ENCODE data around the gene PLCB2. TPM values are rescaled to one million over a fixed set of nuclear protein-coding genes. Genes with fewer than 3 reads are reported as not detected.

PLCB2 gene
- total and polyA plus RNA-seq, 9 of the 15 experiments (the other 6 are each of a cell fraction or from before 2014, with no cell fraction given), result 0.37 to 12.3 (median 8.0) TPM

DNA sequence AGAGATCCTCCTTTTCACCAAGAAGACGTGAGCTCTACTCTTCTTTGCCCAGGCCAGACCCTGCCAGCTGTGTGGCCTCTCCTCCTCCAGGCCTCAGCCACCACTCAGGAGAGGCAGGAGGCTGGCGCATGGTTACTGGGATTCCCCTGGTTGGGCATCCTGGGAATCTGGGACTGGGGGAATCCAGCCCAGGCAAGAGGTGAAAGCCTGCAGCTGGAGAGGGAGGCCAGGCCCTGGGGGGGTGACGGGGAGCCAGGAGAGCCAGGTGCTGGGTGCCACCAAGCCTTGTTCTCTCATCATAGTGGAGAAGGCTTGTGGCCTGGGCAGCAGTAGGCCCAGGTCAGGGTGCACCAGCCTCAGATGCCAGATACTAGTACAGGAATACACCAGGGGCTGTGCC is 26.8 kb upstream of the PLCB2 start (continued):
- TF ChIP-seq ZNF224 (CRISPR knock-in tag; IDR thresholded peaks at IDR 0.05), result no peak

DNA sequence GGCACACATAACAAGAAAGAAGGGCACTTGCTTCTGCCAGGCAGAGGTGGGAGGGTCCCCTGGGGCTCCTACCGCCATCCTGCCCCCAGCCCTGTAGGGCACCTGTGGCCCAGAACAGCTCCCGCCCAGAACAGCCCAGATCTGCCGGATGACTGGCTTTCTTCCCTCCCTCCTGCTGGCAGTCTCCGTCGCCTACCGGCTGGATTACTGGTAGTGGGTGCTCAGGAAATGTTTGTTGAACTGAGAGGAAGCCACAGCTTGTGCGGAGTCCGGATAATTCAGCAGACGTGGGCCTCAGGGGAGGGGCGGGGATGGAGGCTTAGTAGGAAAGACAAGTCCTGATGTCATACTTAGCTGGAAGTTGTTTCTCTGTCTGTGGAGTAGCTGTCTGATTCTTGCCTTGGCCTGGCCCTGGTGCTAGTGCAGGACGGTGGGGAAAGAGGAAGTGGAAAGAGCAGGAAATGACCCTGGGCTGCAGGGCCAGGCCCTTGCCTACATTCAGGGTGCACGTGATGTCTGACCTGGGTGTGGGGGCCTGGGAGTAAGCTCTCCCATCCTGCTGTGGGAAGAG is 26.3 kb upstream of the PLCB2 start:
- ChIA-PET CTCF (ENCODE audit: low intra/inter-chr PET ratio) (no interaction called here), POLR2A (interaction anchor here (1.1 kb wide), 1 partner anchor 109 kb away, joined by 4 read pairs; no protein-coding TSS in a partner anchor)
- ATAC-seq, result peak; percentile 23
- intact Hi-C loops (cut with micrococcal nuclease), result no loop called here
- Histone ChIP-seq H3K9me3 (replicated peaks; ENCODE audit: control insufficient read depth, insufficient read depth, low read depth, low read length) (no peaks in the 10 kb centered on the region), H3K79me2 (ENCODE audit: control insufficient read depth, insufficient read depth, low read length) (no peaks in the 10 kb centered on the region), H3K27me3 (ENCODE audit: control insufficient read depth in 2 of 2, insufficient read depth in 2 of 2, low read length in 2 of 2) (no peaks in the 10 kb centered on the region), H4K20me1 (replicated peaks; ENCODE audit: control insufficient read depth, insufficient read depth, low read length) (peaks cover 6% of the 10 kb centered on the region; the same call in 1 of the 2 replicates), H3K4me1 (replicated peaks in 1 of 2; ENCODE audit: control insufficient read depth in 2 of 2, insufficient read depth in 2 of 2, low read length in 2 of 2) (peaks cover 50 to 64% of the 10 kb centered on the region in 2 experiments), H3K4me2 (ENCODE audit: insufficient read depth, low read length) (peak overlapping the region; percentile 36), H3K36me3 (ENCODE audit: control insufficient read depth, insufficient read depth, low read length) (peaks cover 2% of the 10 kb centered on the region; the same call in 2 of the 3 replicates), H3K27ac (ENCODE audit: extremely low read depth, low read depth, low read length) (peak overlapping the region; percentile 61; the same call in 2 of the 3 replicates), H3K9ac (ENCODE audit: insufficient read depth in 1 of 2, low read depth in 2 of 2, low read length in 2 of 2) (peak overlapping the region; percentile 28 to 81; a peak in 3 of 4 replicates), H3K9me1 (ENCODE audit: control insufficient read depth, insufficient read depth, low read length) (no peaks in the 10 kb centered on the region), H3K4me3 (no peak overlapping the region), H2AFZ (ENCODE audit: low read depth, low read length) (peak overlapping the region; percentile 69)
- BruUV-seq (replicated peaks), result TSS peak; percentile 46
- WGBS (ENCODE audit: insufficient coverage, low coverage, missing lambda C conversion rate), result 38% methylated on average over 12 of the region's 12 CpGs
- peak in 2 of 4 experiments; percentile 43 to 63 for DNase-seq (ENCODE audit: extremely low read depth in 1 of 4, low spot score in 3 of 4)
- FAIRE-seq, result peak; percentile 76
- in situ Hi-C loops (cut with MboI), result no loop called here
- 0 out of 2 replicates have a peak, but pooled peaks have one; percentile 60 for TF ChIP-seq ZNF57 (CRISPR knock-in tag; IDR thresholded peaks at IDR 0.05)
- TF ChIP-seq TEAD1 (CRISPR knock-in tag; IDR thresholded peaks at IDR 0.05), result 0 out of 4 replicates have a peak, but pooled peaks of 1 of the 2 experiments have one; percentile 22
- no peak for TF ChIP-seq SNRNP70 (optimal IDR thresholded peaks at IDR 0.05; ENCODE audit: low read depth, low read length)
- TF ChIP-seq ZNF561 (CRISPR knock-in tag; conservative IDR thresholded peaks at IDR 0.05), result no peak
- TF ChIP-seq GTF2B (IDR thresholded peaks at IDR 0.05; ENCODE audit: extremely low read depth, insufficient read length), result no peak
- TF ChIP-seq ZNF766 (CRISPR knock-in tag; conservative IDR thresholded peaks at IDR 0.05), result peak; percentile 67; the same call in 1 of the 2 replicates
- TF ChIP-seq, protein P1, sequence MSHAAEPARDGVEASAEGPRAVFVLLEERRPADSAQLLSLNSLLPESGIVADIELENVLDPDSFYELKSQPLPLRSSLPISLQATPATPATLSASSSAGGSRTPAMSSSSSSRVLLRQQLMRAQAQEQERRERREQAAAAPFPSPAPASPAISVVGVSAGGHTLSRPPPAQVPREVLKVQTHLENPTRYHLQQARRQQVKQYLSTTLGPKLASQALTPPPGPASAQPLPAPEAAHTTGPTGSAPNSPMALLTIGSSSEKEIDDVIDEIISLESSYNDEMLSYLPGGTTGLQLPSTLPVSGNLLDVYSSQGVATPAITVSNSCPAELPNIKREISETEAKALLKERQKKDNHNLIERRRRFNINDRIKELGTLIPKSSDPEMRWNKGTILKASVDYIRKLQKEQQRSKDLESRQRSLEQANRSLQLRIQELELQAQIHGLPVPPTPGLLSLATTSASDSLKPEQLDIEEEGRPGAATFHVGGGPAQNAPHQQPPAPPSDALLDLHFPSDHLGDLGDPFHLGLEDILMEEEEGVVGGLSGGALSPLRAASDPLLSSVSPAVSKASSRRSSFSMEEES (CRISPR knock-in tag; IDR thresholded peaks at IDR 0.05), result peak; percentile 42
- TF ChIP-seq ATF1 (CRISPR knock-in tag; IDR thresholded peaks at IDR 0.05), result no peak
- TF ChIP-seq ATF1 (tag; IDR thresholded peaks at IDR 0.05), result no peak
- TF ChIP-seq TRIM28 (IDR thresholded peaks at IDR 0.05), result no peak
- TF ChIP-seq NR2C1 (IDR thresholded peaks at IDR 0.05), result peak; percentile 45; the same call in 1 of the 2 replicates
- peak; percentile 59 for TF ChIP-seq NR2C1 (tag; IDR thresholded peaks at IDR 0.05)
- TF ChIP-seq ZNF512 (tag; IDR thresholded peaks at IDR 0.05), result no peak
- TF ChIP-seq, protein P2, sequence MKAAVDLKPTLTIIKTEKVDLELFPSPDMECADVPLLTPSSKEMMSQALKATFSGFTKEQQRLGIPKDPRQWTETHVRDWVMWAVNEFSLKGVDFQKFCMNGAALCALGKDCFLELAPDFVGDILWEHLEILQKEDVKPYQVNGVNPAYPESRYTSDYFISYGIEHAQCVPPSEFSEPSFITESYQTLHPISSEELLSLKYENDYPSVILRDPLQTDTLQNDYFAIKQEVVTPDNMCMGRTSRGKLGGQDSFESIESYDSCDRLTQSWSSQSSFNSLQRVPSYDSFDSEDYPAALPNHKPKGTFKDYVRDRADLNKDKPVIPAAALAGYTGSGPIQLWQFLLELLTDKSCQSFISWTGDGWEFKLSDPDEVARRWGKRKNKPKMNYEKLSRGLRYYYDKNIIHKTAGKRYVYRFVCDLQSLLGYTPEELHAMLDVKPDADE (conservative IDR thresholded peaks at IDR 0.05; ENCODE audit: control insufficient read depth, low read depth, low read length), result no peak
- peak; percentile 9; the same call in 1 of the 2 replicates for TF ChIP-seq ELF4 (CRISPR knock-in tag; IDR thresholded peaks at IDR 0.05)
- peak; percentile 64 for TF ChIP-seq L3MBTL2 (IDR thresholded peaks at IDR 0.05)
